H1 (cell line): ENCODE data around the gene AIG1. TPM values are rescaled to one million over a fixed set of nuclear protein-coding genes. Genes with fewer than 3 reads are reported as not detected.

Experiments
- CTCF ChIA-PET: fragments of 300-600 bp; sonication (Branson Sonifier 250); formaldehyde crosslinking; loops from one replicate; lab custom pipeline; 2021; ENCODE audit not compliant: partially characterized antibody; lab: Charles Lee
- POLR2A ChIA-PET: fragments of 300-600 bp; sonication (Branson Sonifier 250); formaldehyde crosslinking; loops from one replicate; lab custom pipeline; 2021; ENCODE audit warnings: inconsistent platforms; ENCODE audit not compliant: partially characterized antibody; lab: Charles Lee
- DNase-seq, 2 experiments: peaks; one replicate each; pipeline versions ENCODE4 v3.0.0 to v3.0.0-alpha.2; 2010 to 2022; ENCODE audit warnings: low spot score in 2 of 2, low read depth in 1 of 2, mixed read lengths in 1 of 2
- FAIRE-seq: peaks from 2 replicates; lab custom pipeline; 2011; peaks lifted over from hg19 to GRCh38; lab: Jason Lieb, UNC
- H2AFZ ChIP-seq: 2 replicates; pipeline ENCODE4 v1.8.1; 2012; ENCODE audit warnings: low read length, inconsistent platforms
- H2AK5ac ChIP-seq: 2 replicates; pipeline ENCODE4 v1.6.1; 2013; ENCODE audit warnings: low read depth, low read length
- H2BK120ac ChIP-seq: replicated peaks from 2 replicates; pipeline ENCODE3; 2013; ENCODE audit warnings: low read depth, low read length, inconsistent platforms
- H2BK12ac ChIP-seq: 2 replicates; pipeline ENCODE4 v1.6.1; 2013; ENCODE audit warnings: low read depth, low read length
- H2BK15ac ChIP-seq: 2 replicates; pipeline ENCODE4 v1.6.1; 2013; ENCODE audit warnings: low read length
- H2BK20ac ChIP-seq: 2 replicates; pipeline ENCODE4 v1.6.1; 2013; ENCODE audit warnings: low read length
- H2BK5ac ChIP-seq: 2 replicates; pipeline ENCODE4 v1.6.1; 2013; ENCODE audit warnings: low read depth, low read length
- H3K14ac ChIP-seq: 2 replicates; pipeline ENCODE4 v1.6.1; 2013; ENCODE audit warnings: inconsistent platforms; ENCODE audit not compliant: insufficient read length
- H3K18ac ChIP-seq: 2 replicates; pipeline ENCODE4 v1.6.1; 2013; ENCODE audit warnings: low read length; ENCODE audit errors: extremely low read depth
- H3K23ac ChIP-seq: 2 replicates; pipeline ENCODE4 v1.6.1; 2013; ENCODE audit warnings: inconsistent platforms; ENCODE audit not compliant: insufficient read length
- H3K23me2 ChIP-seq: 2 replicates; pipeline ENCODE4 v1.6.1; 2013; ENCODE audit warnings: low read depth, low read length
- H3K27ac ChIP-seq: 2 replicates; pipeline ENCODE4 v1.6.1; 2011; ENCODE audit warnings: low read depth, low read length, inconsistent platforms
- H3K27me3 ChIP-seq, 4 experiments: replicated peaks in 1 of 4; 1 replicate in 1 of 4; 2 replicates in 3 of 4; pipeline versions ENCODE4 v1.6.1 to v1.8.1; 2011 to 2013; ENCODE audit warnings: low read length in 3 of 4, mild to moderate bottlenecking in 3 of 4, inconsistent platforms in 2 of 4, mixed read lengths in 2 of 4, moderate library complexity in 1 of 4; ENCODE audit not compliant: control insufficient read depth in 3 of 4, insufficient read depth in 3 of 4; ENCODE audit errors: extremely low read depth in 1 of 4
- H3K36me3 ChIP-seq, 4 experiments: 2 replicates each; pipeline versions ENCODE4 v1.6.1 to v1.8.1; 2011 to 2013; ENCODE audit warnings: mild to moderate bottlenecking in 4 of 4, low read length in 3 of 4, moderate library complexity in 2 of 4, control low read depth in 1 of 4, inconsistent platforms in 1 of 4; ENCODE audit not compliant: insufficient read depth in 4 of 4, control insufficient read depth in 2 of 4
- H3K4ac ChIP-seq: replicated peaks from 2 replicates; pipeline ENCODE3; 2013; ENCODE audit warnings: low read length, low read depth, mixed read lengths, inconsistent platforms; ENCODE audit not compliant: insufficient read length
- H3K4me1 ChIP-seq, 4 experiments: replicated peaks in 1 of 4; 1 replicate in 1 of 4; 2 replicates in 3 of 4; pipeline versions ENCODE4 v1.6.1 to v1.8.1; 2011 to 2013; ENCODE audit warnings: low read length in 3 of 4, inconsistent platforms in 2 of 4, mixed read lengths in 1 of 4; ENCODE audit not compliant: insufficient read depth in 4 of 4, control insufficient read depth in 3 of 4
- H3K4me2 ChIP-seq, 2 experiments: 2 replicates each; pipeline versions ENCODE4 v1.6.1 to v1.8.1; 2011 to 2013; ENCODE audit warnings: low read depth in 2 of 2, low read length in 2 of 2, control low read depth in 1 of 2, inconsistent platforms in 1 of 2, mild to moderate bottlenecking in 1 of 2; ENCODE audit not compliant: insufficient read depth in 1 of 2
- H3K4me3 ChIP-seq, 4 experiments: fragments of 200-600, 300-600 bp in 1 of 4; sonication (generic), shearing (Covaris generic), sonication (Bioruptor Twin) in 1 of 4; 2 replicates each; pipeline versions ENCODE4 v1.5.1 to v1.8.1; 2011 to 2016; ENCODE audit warnings: low read length in 4 of 4, low read depth in 3 of 4, control low read depth in 2 of 4, inconsistent platforms in 2 of 4, mild to moderate bottlenecking in 2 of 4, mixed read lengths in 1 of 4, moderate library complexity in 1 of 4; ENCODE audit not compliant: insufficient read depth in 2 of 4; ENCODE audit errors: extremely low read depth in 1 of 4
- H3K56ac ChIP-seq: replicated peaks from 2 replicates; pipeline ENCODE3; 2013; ENCODE audit warnings: low read depth, mild to moderate bottlenecking, mixed read lengths, low read length, inconsistent platforms; ENCODE audit not compliant: insufficient read length
- H3K79me1 ChIP-seq: 2 replicates; pipeline ENCODE4 v1.6.1; 2013; ENCODE audit warnings: low read depth, low read length, control low read depth
- H3K79me2 ChIP-seq, 2 experiments: 2 replicates each; pipeline versions ENCODE4 v1.6.1 to v1.8.1; 2012 to 2013; ENCODE audit warnings: low read length in 2 of 2, mild to moderate bottlenecking in 2 of 2, inconsistent platforms in 1 of 2; ENCODE audit not compliant: insufficient read depth in 2 of 2, control insufficient read depth in 1 of 2
- H3K9ac ChIP-seq, 4 experiments: replicated peaks in 1 of 4; 1 replicate in 1 of 4; 2 replicates in 3 of 4; pipeline versions ENCODE4 v1.6.1 to v1.8.1; 2011 to 2013; ENCODE audit warnings: low read depth in 3 of 4, low read length in 3 of 4, control low read depth in 2 of 4, mild to moderate bottlenecking in 2 of 4, moderate library complexity in 2 of 4, inconsistent platforms in 1 of 4; ENCODE audit errors: extremely low read depth in 1 of 4
- H3K9me3 ChIP-seq, 2 experiments: 2 replicates each; pipeline versions ENCODE4 v1.6.1 to v1.8.1; 2012 to 2013; ENCODE audit warnings: mild to moderate bottlenecking in 2 of 2, moderate library complexity in 2 of 2, control low read depth in 1 of 2, inconsistent platforms in 1 of 2, low read depth in 1 of 2, low read length in 1 of 2, mixed read lengths in 1 of 2; ENCODE audit not compliant: insufficient read depth in 2 of 2
- H4K20me1 ChIP-seq, 2 experiments: replicated peaks in 1 of 2; 2 replicates each; pipeline versions ENCODE3 to v1.8.1; 2011 to 2013; ENCODE audit warnings: inconsistent platforms in 2 of 2, low read length in 2 of 2, mild to moderate bottlenecking in 1 of 2; ENCODE audit not compliant: insufficient read depth in 2 of 2, control insufficient read depth in 1 of 2
- H4K5ac ChIP-seq: 2 replicates; pipeline ENCODE4 v1.6.1; 2013; ENCODE audit warnings: low read length, low read depth, mixed read lengths, inconsistent platforms; ENCODE audit not compliant: insufficient read length
- H4K8ac ChIP-seq: 2 replicates; pipeline ENCODE4 v1.8.0; 2013; ENCODE audit warnings: mild to moderate bottlenecking, moderate library complexity, low read length, inconsistent platforms; ENCODE audit not compliant: insufficient read depth; ENCODE audit errors: extremely low read depth
- H4K91ac ChIP-seq: replicated peaks from 2 replicates; pipeline ENCODE3; 2013; ENCODE audit warnings: low read length, mixed read lengths, inconsistent platforms; ENCODE audit not compliant: insufficient read length
- CTCF ChIP-seq, 3 experiments: IDR thresholded peaks; 1 replicate in 2 of 3; 2 replicates in 1 of 3; pipeline versions ENCODE4 v1.5.1 to v1.6.1; 2011; ENCODE audit warnings: low read length in 3 of 3, mild to moderate bottlenecking in 3 of 3, inconsistent platforms in 2 of 3, low read depth in 1 of 3, moderate library complexity in 1 of 3; ENCODE audit not compliant: insufficient read depth in 1 of 3; ENCODE audit errors: control extremely low read depth in 1 of 3
- JUN ChIP-seq: IDR thresholded peaks from 2 replicates; pipeline ENCODE4 v1.6.1; 2011; ENCODE audit warnings: low read depth, mild to moderate bottlenecking, improper control_type of control experiment, low read length
- KDM1A ChIP-seq: fragments of 200-600, 300-600 bp; sonication (generic); IDR thresholded peaks from 2 replicates; pipeline ENCODE4 v1.7.1; 2016; ENCODE audit warnings: mild to moderate bottlenecking, low read length, borderline replicate concordance
- MAFK ChIP-seq: IDR thresholded peaks from 2 replicates; pipeline ENCODE4 v1.6.1; 2012; ENCODE audit warnings: low read depth, mild to moderate bottlenecking, improper control_type of control experiment, low read length
- PHF8 ChIP-seq: fragments of 200-600 bp; sonication (generic); conservative IDR thresholded peaks from 2 replicates; pipeline ENCODE4 v1.7.1; 2012; ENCODE audit warnings: low read depth, mild to moderate bottlenecking, inconsistent platforms, low read length, moderate library complexity
- POLR2A ChIP-seq, 2 experiments: IDR thresholded peaks; 1 replicate in 1 of 2; 2 replicates in 1 of 2; pipeline ENCODE4 v1.6.1; 2011; ENCODE audit warnings: low read depth in 2 of 2, low read length in 2 of 2, mild to moderate bottlenecking in 2 of 2; ENCODE audit errors: control extremely low read depth in 1 of 2
- RBBP5 ChIP-seq: IDR thresholded peaks from 2 replicates; pipeline ENCODE4 v1.7.1; 2012; ENCODE audit warnings: low read depth, mild to moderate bottlenecking, inconsistent platforms, low read length, moderate library complexity, borderline replicate concordance
- SUZ12 ChIP-seq: fragments of 200-600 bp; sonication (generic); IDR thresholded peaks from 2 replicates; pipeline ENCODE4 v1.6.1; 2012; ENCODE audit warnings: mild to moderate bottlenecking, inconsistent platforms, low read length, moderate library complexity, mixed read lengths
- TAF1 ChIP-seq: IDR thresholded peaks from 2 replicates; pipeline ENCODE4 v1.6.1; 2011; ENCODE audit warnings: mild to moderate bottlenecking, low read depth, low read length
- ZNF274 ChIP-seq: IDR thresholded peaks from 2 replicates; pipeline ENCODE4 v1.7.0; 2012; ENCODE audit warnings: low read length, borderline replicate concordance; ENCODE audit errors: extremely low read depth
- WGBS, 2 experiments: shearing (Covaris generic) in 1 of 2; methylation state at CpG; one replicate each; pipeline versions ENCODE4 v1.1.6 to v1.1.7; 2013 to 2015; ENCODE audit warnings: low lambda C conversion rate in 2 of 2, mixed read lengths in 2 of 2, inconsistent platforms in 1 of 2, low coverage in 1 of 2, missing lambda C conversion rate in 1 of 2; ENCODE audit not compliant: insufficient replicate concordance in 2 of 2, insufficient coverage in 1 of 2, insufficient read length in 1 of 2; ENCODE audit errors: extremely low coverage in 1 of 2, missing lambda C conversion rate in 1 of 2; 5-methylcytosine and 5-hydroxymethylcytosine counted together
- polyA plus RNA-seq, 7 experiments: library from polyadenylated mRNA; depleted of rRNA in 3 of 7; stranded (reverse) in 5 of 7; unstranded in 2 of 7; fragments of >200 nt in 5 of 7; fragments of 200-250 nt in 2 of 7; gene quantifications; 1 replicate in 5 of 7; 2 replicates in 1 of 7; 4 replicates in 1 of 7; pipeline versions ENCODE4 v1.2.1 to v1.2.3, GENCODE V29; 2011 to 2013; ENCODE audit warnings: missing spikeins in 2 of 7, mixed read lengths in 2 of 7
- total RNA-seq: library from RNA; stranded (reverse); fragmentation: NEBNext Ultra II Directional; extraction: Animal tissue kit (Norgen Biotek cat#: 25700); gene quantifications from 2 replicates; pipeline ENCODE4 v1.2.1, GENCODE V29; 2021
- TF ChIP-seq, protein P1 (sequence below): IDR thresholded peaks from 2 replicates; pipeline ENCODE4 v1.6.1; 2011; ENCODE audit warnings: low read depth, mild to moderate bottlenecking, low read length; ENCODE audit not compliant: insufficient read depth

Gene AIG1
- total and polyA plus RNA-seq, 2 of the 8 experiments (the other 6 are each of a cell fraction or from before 2014, with no cell fraction given) = 56.6 to 58.4 TPM

- Histone ChIP-seq H3K27ac (no peak overlapping the region), H4K91ac (no peak overlapping the region), H3K36me3 (no peaks in the 10 kb centered on the region), H3K18ac (no peak overlapping the region), H2BK12ac (no peak overlapping the region), H3K79me2 (no peaks in the 10 kb centered on the region), H3K9me3 (no peaks in the 10 kb centered on the region), H4K8ac (no peak overlapping the region), H3K4me2 (no peak overlapping the region), H3K4me3 (no peak overlapping the region), H3K27me3 (no peaks in the 10 kb centered on the region), H4K5ac (no peak overlapping the region), H3K23ac (no peak overlapping the region), H2AK5ac (no peak overlapping the region), H3K56ac (no peak overlapping the region), H2BK15ac (no peak overlapping the region), H4K20me1 (peaks cover 0 to 2% of the 10 kb centered on the region in 2 experiments), H2AFZ (no peak overlapping the region), H3K4ac (no peak overlapping the region), H3K23me2 (no peaks in the 10 kb centered on the region), H3K79me1 (no peaks in the 10 kb centered on the region), H3K14ac (no peak overlapping the region), H3K9ac (no peak overlapping the region), H2BK20ac (no peak overlapping the region), H2BK5ac (no peak overlapping the region), H2BK120ac (no peak overlapping the region), H3K4me1 (0 out of 7 replicates have a peak, but pooled peaks cover 0 to under 1% (median 0%) of the 10 kb centered on the region in 4 experiments)
- CTCF ChIA-PET = interaction anchor here (0.6 to 1.0 kb wide), 2 partner anchors 70 to 322 kb away, joined by 3 read pairs; no protein-coding TSS in a partner anchor
- POLR2A ChIA-PET = interaction anchor here (0.9 kb wide), 1 partner anchor 13 kb away, joined by 3 read pairs; no protein-coding TSS in a partner anchor
- 84% methylated on average over 2 of the region's 2 CpGs; no CpG with 5 or more reads in 1 of the 2 experiments for WGBS, 2 experiments
- no peak for DNase-seq
- no peak for FAIRE-seq
- TF ChIP-seq JUN = no peak
- no peak for TF ChIP-seq POLR2A (IDR thresholded peaks at IDR 0.05; ENCODE audit: control extremely low read depth in 1 of 2, low read depth in 2 of 2, low read length in 2 of 2)
- no peak for TF ChIP-seq ZNF274
- no peak for TF ChIP-seq TAF1
- TF ChIP-seq, protein P1, sequence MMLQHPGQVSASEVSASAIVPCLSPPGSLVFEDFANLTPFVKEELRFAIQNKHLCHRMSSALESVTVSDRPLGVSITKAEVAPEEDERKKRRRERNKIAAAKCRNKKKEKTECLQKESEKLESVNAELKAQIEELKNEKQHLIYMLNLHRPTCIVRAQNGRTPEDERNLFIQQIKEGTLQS = no peak
- TF ChIP-seq KDM1A = no peak
- no peak for TF ChIP-seq PHF8
- no peak for TF ChIP-seq RBBP5
- no peak for TF ChIP-seq CTCF (IDR thresholded peaks at IDR 0.05; ENCODE audit: control extremely low read depth in 1 of 3, insufficient read depth in 1 of 3, low read depth in 1 of 3, low read length in 3 of 3)
- TF ChIP-seq MAFK = no peak
- TF ChIP-seq SUZ12 = no peak
Measured at GRCh38 chr6:143092768-143093167, 32.1 kb downstream of the AIG1 start.
